ENCODE results near the gene NPTX2.

The NPTX2 gene

GRCh38 chr7:98678215-98678614 lies 61.1 kb downstream of the NPTX2 start:
- Histone ChIP-seq H3K27ac (no peak overlapping the region), H3K4me3 (ENCODE audit: low read depth, low read length) (no peak overlapping the region), H3K27me3 (replicated peaks) (no peaks in the 10 kb centered on the region), H3K36me3 (replicated peaks) (no peaks in the 10 kb centered on the region)
- TF ChIP-seq CTCF (IDR thresholded peaks at IDR 0.05; ENCODE audit: low read depth, low read length, missing control alignments) = no peak
- no peak for DNase-seq
- in situ Hi-C loops (cut with HindIII; ENCODE audit: low pct_ligation_motif_present, low sequenced_read_pairs) = no loop called here
